OCI-LY1 (cell line): ENCODE data around the gene KMT5C.

Experiments
- EZH2 ChIP-seq: fragments of 200-600 bp; sonication (generic), shearing (Covaris generic); IDR thresholded peaks from 2 replicates; pipeline ENCODE4 v1.8.0; 2017; ENCODE audit warnings: borderline replicate concordance, mixed run types, mild to moderate bottlenecking, antibody characterized with exemption, low read length, moderate library complexity, mixed read lengths
- TF ChIP-seq, protein P1 (sequence below): fragments of 200-600 bp; sonication (generic), shearing (Covaris generic); IDR thresholded peaks from 2 replicates; pipeline ENCODE4 v1.5.1; 2017; ENCODE audit warnings: mild to moderate bottlenecking, antibody characterized with exemption, low read length, moderate library complexity, mixed read lengths

DNA sequence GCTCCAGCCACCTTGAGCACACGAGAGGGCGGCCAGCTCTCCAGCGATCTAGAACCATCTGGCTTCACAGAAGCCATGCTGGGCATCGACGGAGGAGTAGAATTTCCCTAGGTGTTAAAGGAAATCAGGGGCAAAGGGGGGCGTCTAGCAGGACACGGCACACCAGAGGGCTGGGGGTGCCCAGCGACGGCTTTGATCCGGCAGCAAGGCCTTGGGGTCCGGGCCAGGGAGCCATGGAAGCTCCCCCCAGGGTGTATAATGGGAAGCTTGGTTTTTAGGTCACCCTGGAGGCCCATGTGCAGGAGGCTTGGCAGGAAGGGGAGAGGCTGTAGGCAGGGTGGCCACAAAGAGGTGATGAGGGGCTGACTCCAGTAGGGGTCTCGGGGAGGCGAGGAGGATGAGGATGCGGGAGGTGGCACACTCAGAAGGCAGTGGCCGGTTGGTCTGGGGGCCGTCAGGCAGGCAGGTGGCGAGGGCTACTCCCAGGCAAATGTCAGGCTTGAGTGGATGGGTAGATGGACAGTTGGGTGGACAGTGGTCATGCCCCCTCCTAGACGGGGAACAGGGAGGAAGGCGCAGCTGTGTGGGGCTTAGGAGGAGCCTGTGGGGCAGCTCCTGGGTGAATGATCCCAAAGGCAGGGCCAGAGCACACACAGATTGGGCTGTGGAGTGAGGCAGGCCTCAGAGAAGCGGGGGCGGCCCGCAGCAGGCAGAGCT, 5.6 kb downstream of the KMT5C start:
- TF ChIP-seq, protein P1, sequence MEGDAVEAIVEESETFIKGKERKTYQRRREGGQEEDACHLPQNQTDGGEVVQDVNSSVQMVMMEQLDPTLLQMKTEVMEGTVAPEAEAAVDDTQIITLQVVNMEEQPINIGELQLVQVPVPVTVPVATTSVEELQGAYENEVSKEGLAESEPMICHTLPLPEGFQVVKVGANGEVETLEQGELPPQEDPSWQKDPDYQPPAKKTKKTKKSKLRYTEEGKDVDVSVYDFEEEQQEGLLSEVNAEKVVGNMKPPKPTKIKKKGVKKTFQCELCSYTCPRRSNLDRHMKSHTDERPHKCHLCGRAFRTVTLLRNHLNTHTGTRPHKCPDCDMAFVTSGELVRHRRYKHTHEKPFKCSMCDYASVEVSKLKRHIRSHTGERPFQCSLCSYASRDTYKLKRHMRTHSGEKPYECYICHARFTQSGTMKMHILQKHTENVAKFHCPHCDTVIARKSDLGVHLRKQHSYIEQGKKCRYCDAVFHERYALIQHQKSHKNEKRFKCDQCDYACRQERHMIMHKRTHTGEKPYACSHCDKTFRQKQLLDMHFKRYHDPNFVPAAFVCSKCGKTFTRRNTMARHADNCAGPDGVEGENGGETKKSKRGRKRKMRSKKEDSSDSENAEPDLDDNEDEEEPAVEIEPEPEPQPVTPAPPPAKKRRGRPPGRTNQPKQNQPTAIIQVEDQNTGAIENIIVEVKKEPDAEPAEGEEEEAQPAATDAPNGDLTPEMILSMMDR, result no peak
- no peak for TF ChIP-seq EZH2
